Skeletal muscle tissue (tissue), 4 donors: ENCODE results near the gene RGS19. TPM values are rescaled to one million over a fixed set of nuclear protein-coding genes. Genes with fewer than 3 reads are reported as not detected.

Experiments used
- H3K27ac ChIP-seq: one replicate; pipeline ENCODE4 v1.7.0; 2013; ENCODE audit warnings: mild to moderate bottlenecking, low read depth, low read length, inconsistent platforms
- H3K27me3 ChIP-seq, 3 donors: one replicate each; pipeline ENCODE4 v1.7.0; 2013; ENCODE audit warnings: low read length in 3 of 3; ENCODE audit not compliant: control insufficient read depth in 3 of 3, insufficient read depth in 3 of 3
- H3K36me3 ChIP-seq, 3 donors: one replicate each; pipeline ENCODE4 v1.7.0; 2013; ENCODE audit warnings: low read length in 3 of 3; ENCODE audit not compliant: control insufficient read depth in 3 of 3, insufficient read depth in 3 of 3
- H3K4me1 ChIP-seq, 3 donors: one replicate each; pipeline ENCODE4 v1.7.0; 2013; ENCODE audit warnings: low read length in 3 of 3, mild to moderate bottlenecking in 3 of 3; ENCODE audit not compliant: control insufficient read depth in 3 of 3, insufficient read depth in 3 of 3
- H3K4me3 ChIP-seq, 3 donors: one replicate each; pipeline ENCODE4 v1.7.0; 2013; ENCODE audit warnings: low read length in 3 of 3
- H3K9ac ChIP-seq, 3 donors: one replicate each; pipeline ENCODE4 v1.7.0; 2013; ENCODE audit warnings: low read length in 3 of 3, mild to moderate bottlenecking in 3 of 3, moderate library complexity in 2 of 3, low read depth in 1 of 3
- H3K9me3 ChIP-seq, 3 donors: one replicate each; pipeline ENCODE4 v1.7.0; 2013; ENCODE audit warnings: low read length in 3 of 3; ENCODE audit not compliant: control insufficient read depth in 3 of 3
- total RNA-seq: library from RNA; depleted of rRNA; stranded (reverse); fragments of >200 nt; gene quantifications from one replicate; pipeline ENCODE4 v1.2.3, GENCODE V29; 2014
- donor health status: Osteomylitis.

RGS19 gene
- total RNA-seq, 1 donor from 2014 or later, result 5.2 TPM

GRCh38 chr20:64065062-64065973, 14.0 kb downstream of the RGS19 start:
- Histone ChIP-seq H3K4me1 (peaks cover 16 to 30% (median 27%) of the 10 kb centered on the region in 3 donors), H3K27me3 (no peaks in the 10 kb centered on the region), H3K4me3 (no peak overlapping the region), H3K36me3 (no peaks in the 10 kb centered on the region), H3K9ac (peak overlapping the region in 2 of 3 donors; percentile 8 to 54), H3K9me3 (no peaks in the 10 kb centered on the region), H3K27ac (no peak overlapping the region)

DNA sequence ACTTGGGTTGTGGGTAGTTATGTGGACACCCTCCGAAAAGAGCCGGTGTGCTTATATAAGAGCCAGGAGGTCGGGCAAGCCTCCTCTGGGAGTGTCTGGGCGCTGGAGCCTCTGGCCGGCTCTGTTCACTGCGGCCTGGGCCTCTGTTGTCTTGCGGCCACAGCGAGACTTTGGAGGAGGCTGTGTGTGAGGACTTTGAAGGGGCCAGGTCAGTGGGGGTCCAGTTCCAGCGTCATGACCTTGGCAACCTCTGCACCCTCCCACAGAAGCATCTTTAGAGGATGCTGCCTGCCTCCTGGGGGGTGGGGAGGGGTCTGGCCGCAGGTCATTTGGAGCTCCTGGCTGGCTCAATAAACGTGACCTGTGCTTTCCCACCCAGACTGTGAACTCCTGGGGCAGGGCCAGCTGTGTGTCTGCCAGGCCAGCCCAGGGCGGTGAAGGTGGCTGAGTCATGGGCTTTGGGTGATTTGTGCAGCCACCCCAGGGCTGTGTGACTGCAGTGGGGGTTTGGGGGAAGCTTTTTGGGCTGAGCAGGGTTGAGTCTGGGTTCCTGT, 15.1 kb downstream of the RGS19 start:
- H3K4me3 ChIP-seq, result peak overlapping the region; percentile 78 to 85 (median 82)
- H3K9me3 ChIP-seq, result no peaks in the 10 kb centered on the region
- peaks cover 16 to 28% (median 27%) of the 10 kb centered on the region in 3 donors for H3K4me1 ChIP-seq
- peak overlapping the region; percentile 76 to 89 (median 76) for H3K9ac ChIP-seq
- H3K36me3 ChIP-seq, result no peaks in the 10 kb centered on the region
- H3K27me3 ChIP-seq, result no peaks in the 10 kb centered on the region
- H3K27ac ChIP-seq, result no peak overlapping the region

- Histone ChIP-seq H3K9me3 (no peaks in the 10 kb centered on the region), H3K27me3 (no peaks in the 10 kb centered on the region), H3K9ac (peak overlapping the region; percentile 76 to 89 (median 76)), H3K4me1 (peaks cover 16 to 28% (median 27%) of the 10 kb centered on the region in 3 donors), H3K36me3 (no peaks in the 10 kb centered on the region), H3K27ac (peak overlapping the region; percentile 25), H3K4me3 (peak overlapping the region; percentile 78 to 85 (median 82))
These were observed 15.8 kb downstream of the RGS19 start for GRCh38 chr20:64063389-64064144.

- H3K4me3 ChIP-seq, result peak within 1 kb of the TSS; percentile 78 to 85 (median 82)
- no peaks in the 10 kb centered on the region for H3K36me3 ChIP-seq
- peaks cover 18 to 32% (median 31%) of the 10 kb centered on the region in 3 donors for H3K4me1 ChIP-seq
- H3K27ac ChIP-seq, result peak within 1 kb of the TSS; percentile 73
- H3K27me3 ChIP-seq, result peaks cover 0 to 4% (median 0%) of the 10 kb centered on the region in 3 donors
- H3K9ac ChIP-seq, result peak within 1 kb of the TSS; percentile 85 to 89 (median 85)
- H3K9me3 ChIP-seq, result no peaks in the 10 kb centered on the region
These were observed 16.5 kb downstream of the RGS19 start, which contains the start of gene TCEA2 for GRCh38 chr20:64062596-64063388. TSS of gene TCEA2 (plus strand) at chr20:64063198. CDS start at chr20:64063313, 115 bp downstream.

GRCh38 chr20:64062276-64062595, 17.1 kb downstream of the RGS19 start:
- H3K4me1 ChIP-seq, result peaks cover 19 to 34% (median 31%) of the 10 kb centered on the region in 3 donors
- H3K4me3 ChIP-seq, result peak overlapping the region; percentile 72 to 82 (median 76)
- peak overlapping the region; percentile 73 for H3K27ac ChIP-seq
- no peaks in the 10 kb centered on the region for H3K36me3 ChIP-seq
- H3K9ac ChIP-seq, result peak overlapping the region; percentile 85 to 89 (median 85)
- H3K9me3 ChIP-seq, result no peaks in the 10 kb centered on the region
- peaks cover 3 to 9% (median 5%) of the 10 kb centered on the region in 3 donors for H3K27me3 ChIP-seq

DNA sequence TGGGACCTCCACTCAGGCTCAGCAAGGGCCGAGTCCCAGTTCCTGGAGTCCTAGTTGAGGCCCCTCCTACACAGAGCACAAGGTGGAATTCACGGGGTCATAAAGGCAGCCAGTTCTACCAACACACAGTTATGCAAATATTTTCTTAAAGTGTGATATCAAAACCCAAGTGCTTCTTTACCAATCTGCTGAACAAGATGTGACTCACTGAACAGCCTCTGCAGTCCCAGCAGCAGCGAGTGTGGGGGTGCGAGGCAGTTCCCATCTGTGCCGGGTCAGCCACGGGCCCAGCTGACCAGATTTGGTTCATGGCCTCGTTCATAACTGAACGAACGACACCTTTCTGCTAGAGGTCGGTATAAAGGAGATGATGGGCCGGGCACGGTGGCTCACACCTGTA, 20.8 kb downstream of the RGS19 start:
- Histone ChIP-seq H3K9ac (no peak overlapping the region), H3K9me3 (no peaks in the 10 kb centered on the region), H3K4me1 (peaks cover 8 to 28% (median 19%) of the 10 kb centered on the region in 3 donors), H3K36me3 (no peaks in the 10 kb centered on the region), H3K27ac (no peak overlapping the region), H3K4me3 (no peak overlapping the region), H3K27me3 (peaks cover 10 to 33% (median 23%) of the 10 kb centered on the region in 3 donors)

- H3K4me3 ChIP-seq, result peak overlapping the region in 1 of 3 donors; percentile 45
- peak overlapping the region in 1 of 3 donors; percentile 33 for H3K9ac ChIP-seq
- peaks cover 8 to 30% (median 22%) of the 10 kb centered on the region in 3 donors for H3K4me1 ChIP-seq
- H3K27me3 ChIP-seq, result peaks cover 10 to 39% (median 29%) of the 10 kb centered on the region in 3 donors
- H3K9me3 ChIP-seq, result no peaks in the 10 kb centered on the region
- no peaks in the 10 kb centered on the region for H3K36me3 ChIP-seq
- H3K27ac ChIP-seq, result peak overlapping the region; percentile 66
These were observed 21.5 kb downstream of the RGS19 start for GRCh38 chr20:64057628-64058498.

DNA sequence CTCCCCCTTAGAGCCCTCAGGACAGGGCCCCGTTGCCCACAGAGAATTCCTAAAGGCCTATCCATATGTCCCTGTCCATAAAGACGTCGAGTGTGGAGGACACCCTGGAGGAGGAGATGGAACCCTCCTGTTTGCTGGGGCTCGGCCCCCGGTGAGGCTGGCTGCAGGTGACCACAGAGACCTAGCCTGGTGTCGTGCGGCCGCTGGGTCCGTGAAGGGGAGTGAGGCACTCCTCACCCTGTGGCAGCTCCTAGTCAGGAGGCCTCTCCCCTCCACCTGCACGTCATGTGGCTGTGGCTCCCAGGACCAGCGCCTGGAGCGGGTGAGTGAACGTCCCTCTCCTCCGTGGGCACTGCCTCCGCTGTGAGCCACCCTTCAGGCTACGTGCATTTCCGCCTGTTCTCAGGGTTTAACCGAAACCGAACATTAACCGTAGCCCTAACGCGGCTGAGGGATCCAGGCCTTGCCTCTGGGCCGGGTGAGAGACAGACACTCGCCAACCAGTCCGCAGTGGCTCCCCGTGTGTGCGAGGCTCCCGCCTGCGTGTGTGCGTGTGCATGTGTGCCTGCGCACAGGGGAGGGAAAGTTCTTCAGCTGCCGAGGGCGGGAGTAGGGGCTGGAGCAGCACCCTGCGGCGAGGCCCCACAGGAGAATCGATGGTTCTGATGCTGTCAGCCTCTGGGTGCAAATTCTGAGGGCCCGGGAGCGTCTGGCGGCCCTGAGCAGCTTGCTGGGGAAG, 22.3 kb downstream of the RGS19 start:
- Histone ChIP-seq H3K4me1 (peaks cover 3 to 24% (median 19%) of the 10 kb centered on the region in 3 donors), H3K27ac (peak overlapping the region; percentile 66), H3K9me3 (no peaks in the 10 kb centered on the region), H3K9ac (peak overlapping the region in 2 of 3 donors; percentile 33 to 43), H3K4me3 (peak overlapping the region in 2 of 3 donors; percentile 45 to 49), H3K36me3 (no peaks in the 10 kb centered on the region), H3K27me3 (peaks cover 13 to 46% (median 36%) of the 10 kb centered on the region in 3 donors)
